IPS DF 19.7 (cell line): Measurements from ENCODE around the gene CENPL.
"Not testable (repeated sequence)": the region's sequence is repeated elsewhere in the genome, so short reads cannot be mapped to it uniquely, and the experiment has no call there.

ENCODE experiments used
- DNase-seq: peaks from one replicate; pipeline ENCODE4 v3.0.0-alpha.2; 2013; ENCODE audit warnings: low read depth, low spot score

The CENPL gene

DNA sequence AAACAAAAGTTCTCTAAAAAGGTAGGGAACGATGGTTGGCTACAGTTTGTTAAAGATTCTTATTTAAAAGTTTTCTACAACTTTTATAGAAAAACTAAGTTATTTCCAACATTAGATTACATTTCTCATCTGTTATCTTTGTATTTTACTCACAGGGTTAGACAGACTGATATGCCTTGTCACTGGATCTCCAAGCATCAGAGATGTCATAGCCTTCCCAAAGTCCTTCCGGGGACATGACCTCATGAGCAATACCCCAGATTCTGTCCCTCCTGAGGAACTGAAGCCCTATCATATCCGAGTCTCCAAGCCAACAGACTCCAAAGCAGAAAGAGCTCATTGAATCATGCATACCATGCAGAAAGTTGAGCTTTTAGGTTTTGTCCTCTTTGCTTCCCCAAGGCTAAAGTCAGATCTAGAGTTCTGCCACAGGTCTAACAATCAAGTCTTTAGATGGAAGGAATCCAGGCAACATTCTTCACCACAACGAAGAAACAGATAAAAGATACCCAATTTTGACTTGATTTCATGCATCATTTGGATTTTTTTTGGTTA is 32.8 kb upstream of the CENPL start:
- no peak for DNase-seq

DNA sequence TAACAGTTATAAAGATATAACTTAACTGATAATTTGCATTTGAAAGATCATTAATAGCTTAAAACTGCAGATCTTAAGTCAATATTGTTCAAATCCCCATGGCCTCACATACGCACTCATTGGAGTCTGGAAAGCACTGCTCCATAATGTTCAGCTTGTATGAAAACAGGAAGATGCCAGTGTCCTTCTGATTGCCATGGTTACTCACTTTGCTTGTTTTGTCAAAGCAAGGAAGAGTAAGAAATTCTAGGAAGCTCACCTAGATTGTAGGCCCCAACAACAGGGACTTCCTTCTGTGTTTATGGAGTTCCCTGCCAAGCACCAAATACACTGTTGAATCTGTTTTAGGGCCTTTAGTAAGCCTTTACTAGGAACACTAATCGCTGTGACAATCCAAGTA is 32.2 kb upstream of the CENPL start:
- no peak for DNase-seq

DNA sequence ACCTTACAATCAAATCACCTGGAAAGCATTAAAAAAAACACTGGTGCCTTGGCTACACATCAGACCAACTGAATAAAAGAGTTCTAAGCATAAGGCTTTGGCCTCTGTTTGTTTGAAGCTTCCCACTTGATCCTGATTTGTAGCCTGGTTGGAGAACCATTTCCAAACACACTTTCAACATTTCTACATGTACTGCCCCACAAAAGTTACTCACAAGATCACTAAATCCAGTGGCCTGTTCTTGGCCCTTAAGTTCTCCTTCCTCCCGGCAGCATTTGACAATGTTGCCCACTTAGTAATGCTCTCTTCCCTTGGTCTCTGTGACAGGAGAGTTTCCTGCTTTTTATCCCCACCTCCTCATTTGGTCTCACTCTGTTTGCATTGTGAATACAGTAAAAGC is 31.3 kb upstream of the CENPL start:
- DNase-seq, result no peak

DNA sequence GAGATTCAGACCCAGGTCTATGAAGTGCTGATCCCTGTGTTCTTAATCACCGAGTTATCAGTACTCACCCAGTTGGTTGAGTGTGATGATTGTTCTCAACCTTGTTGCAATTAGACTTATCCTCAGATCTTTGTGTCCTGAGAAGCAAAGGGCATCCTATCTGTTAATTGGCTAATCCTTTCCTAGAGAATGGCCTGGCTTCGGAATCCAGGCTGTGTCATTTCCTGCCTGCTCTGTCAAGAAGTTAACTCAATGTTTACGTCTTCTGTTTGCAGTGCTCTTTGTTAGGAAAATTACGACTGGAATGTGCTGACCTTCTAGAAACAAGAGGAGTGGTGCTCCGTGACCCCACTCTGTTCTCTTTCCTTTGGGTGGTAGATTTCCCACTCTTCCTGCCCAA is 28.4 kb upstream of the CENPL start:
- no peak for DNase-seq

DNA sequence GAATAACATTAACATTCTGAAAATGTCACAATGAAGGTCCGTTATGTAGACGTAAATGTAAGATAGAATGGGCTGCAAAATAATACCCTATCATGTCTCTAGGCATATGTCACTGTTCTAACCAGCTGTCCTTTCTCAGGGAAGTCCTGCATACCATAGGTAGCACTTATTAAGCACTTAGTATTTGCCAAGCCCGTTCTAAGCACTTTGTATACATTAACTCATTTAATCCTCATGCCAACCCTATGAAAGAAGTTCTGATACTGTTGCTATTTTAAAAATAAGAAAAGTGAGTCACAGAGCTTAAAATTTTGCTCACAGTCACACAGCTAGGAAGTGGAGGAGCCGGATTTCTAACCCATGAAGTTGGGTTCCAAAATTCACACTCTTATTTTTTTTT is 27.4 kb upstream of the CENPL start:
- no peak for DNase-seq

DNA sequence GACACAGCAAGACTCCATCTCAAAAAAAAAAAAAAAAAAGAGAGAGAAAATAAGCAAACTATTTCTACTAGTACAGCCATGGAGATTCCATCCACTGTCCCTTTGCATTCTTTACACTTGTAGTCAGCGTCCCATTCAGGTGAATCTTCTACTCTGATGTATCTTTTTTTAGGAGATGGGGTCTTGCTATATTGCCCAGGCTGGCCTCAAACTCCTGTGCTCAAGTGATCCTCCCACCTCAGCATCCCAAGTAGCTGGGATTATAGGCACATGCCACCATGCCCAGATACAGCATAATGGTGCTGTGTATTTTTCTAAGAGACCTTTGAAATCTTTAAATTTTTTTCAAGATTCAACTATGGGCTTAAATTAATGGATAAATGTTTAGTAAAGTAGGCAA is 8.1 kb upstream of the CENPL start:
- DNase-seq, result no peak

DNA sequence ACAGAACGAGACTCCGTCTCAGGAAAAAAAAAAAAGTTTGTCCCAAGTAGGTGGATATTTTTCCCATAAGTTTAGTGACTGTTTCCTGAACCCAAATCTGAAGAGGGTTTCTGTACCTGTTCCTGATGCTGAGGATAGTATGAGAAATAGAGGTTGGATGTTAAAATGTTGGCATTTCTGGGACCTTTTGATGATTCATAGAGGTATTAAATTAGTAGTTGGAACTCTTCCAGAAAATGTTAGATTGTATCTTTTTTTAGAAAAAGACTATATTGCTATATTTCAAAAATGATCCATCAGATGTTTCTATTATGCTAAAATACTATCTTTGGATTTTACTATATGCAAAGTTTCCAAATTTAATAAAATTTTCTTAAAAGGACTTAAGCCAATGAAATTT is 2.9 kb upstream of the CENPL start:
- no peak for DNase-seq

DNA sequence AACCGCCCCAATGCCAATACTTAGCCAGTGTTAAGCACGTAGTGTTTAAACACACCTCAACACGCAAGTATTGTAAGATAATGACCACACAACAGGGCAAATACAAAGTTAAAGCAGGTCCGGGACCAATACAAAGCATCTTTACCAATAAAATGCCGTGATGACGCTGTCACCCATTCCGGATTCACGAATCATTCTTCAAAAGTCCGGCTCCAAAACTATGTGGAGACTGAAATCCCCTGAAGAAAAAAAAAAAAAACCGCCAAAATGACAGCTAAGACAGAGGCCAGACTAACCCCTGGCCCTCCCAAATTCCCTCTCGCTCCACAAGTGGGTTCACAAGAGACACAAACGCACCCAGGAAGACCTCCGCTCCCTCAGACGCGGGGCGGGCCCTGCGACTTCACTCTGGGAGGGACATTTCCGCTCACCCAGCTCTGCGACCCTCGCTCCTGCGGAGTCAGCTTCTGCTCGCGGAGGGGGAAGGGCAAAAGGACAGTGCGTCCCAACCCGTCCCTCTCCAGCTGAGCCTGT is 835 bp downstream of the CENPL start:
- no peak for DNase-seq

DNA sequence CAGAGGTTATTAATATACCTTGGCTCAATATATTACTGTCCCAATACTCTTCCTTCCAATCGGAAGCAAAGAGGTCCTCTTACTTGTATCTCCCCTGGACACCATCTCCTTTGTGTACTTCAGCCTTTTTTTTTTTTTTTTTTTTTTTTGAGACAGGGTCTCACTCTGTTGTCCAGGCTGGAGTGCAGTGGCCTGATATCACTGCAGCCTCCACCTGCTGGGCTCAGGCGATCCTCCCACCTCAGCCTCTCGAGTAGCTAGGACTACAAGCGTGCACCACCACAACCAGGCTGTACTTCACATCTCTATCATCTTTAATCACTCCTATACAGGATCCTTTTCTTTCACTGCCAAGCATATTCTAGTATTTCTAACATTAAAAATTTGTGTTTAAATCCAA is 3.0 kb downstream of the CENPL start:
- no peak for DNase-seq

DNA sequence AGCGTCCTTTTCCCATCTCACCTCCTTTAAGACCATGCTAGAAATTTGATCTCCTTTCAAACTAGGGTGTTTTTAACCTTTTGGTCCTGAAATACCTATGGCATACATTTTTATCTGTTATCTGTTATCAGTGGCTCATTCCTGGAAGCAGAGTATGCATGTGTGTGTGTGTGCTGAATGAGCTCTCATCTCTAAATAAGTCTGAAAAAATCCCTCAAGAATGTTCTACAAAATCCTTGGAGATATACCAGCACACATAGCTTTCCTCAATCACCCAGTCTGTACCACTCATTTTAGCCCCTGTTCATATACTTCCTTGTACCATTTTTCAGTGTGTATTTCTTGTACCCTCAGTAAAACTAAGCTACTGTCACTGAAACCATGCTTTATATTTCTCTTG is 6.2 kb downstream of the CENPL start:
- DNase-seq, result no peak

DNA sequence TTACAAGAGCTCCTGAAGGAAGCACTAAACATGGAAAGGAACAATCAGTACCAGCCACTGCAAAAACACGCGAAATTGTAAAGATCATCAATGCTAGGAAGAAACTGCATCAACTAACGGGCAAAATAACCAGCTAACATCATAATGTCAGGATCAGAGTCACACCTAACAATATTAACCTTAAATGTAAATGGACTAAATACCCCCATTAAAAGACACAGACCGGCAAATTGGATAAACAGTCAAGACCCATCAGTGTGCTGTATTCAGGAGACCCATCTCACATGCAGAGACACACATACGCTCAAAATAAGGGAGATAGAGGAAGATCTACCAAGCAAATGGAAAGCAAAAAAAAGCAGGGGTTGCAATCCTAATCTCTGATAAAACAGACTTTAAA is 11.0 kb downstream of the CENPL start:
- not testable (repeated sequence) for DNase-seq

DNA sequence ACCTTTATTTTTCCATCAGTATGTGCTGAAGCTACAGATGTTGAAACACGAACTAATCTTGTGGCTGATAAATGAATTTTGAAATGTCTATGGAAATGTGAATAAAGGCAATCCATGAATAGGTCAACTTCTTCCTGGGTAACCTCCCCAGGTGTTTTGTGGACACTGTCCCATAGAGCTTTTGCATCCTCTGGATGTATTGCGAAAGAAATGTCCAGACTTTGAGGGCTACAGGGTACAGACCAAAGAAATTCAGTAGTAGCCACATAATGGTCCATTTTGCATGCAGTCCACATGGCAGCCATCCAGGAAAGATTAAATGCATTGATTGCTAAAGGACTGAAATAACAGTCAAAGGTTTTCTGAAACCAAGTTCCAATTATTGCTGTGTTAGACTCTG is 21.7 kb downstream of the CENPL start:
- DNase-seq, result no peak

DNA sequence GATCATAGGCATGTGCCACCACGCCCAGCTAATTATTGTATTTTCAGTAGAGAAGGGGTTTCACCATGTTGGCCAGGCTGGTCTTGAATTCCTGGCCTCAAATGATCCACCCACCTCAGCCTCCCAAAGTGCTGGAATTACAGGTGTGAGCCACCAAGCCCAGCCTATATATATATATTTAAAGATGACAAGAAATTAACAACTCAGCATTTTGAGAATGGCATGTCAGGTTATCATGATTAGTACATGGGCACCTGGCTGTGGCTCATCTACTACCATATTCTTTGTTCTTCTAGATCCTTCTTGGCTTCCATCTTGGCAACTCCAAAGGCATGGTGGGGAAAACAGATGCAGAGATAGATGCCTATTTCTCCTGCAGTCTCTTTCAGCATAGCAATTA is 24.7 kb downstream of the CENPL start:
- not testable (repeated sequence) for DNase-seq

DNA sequence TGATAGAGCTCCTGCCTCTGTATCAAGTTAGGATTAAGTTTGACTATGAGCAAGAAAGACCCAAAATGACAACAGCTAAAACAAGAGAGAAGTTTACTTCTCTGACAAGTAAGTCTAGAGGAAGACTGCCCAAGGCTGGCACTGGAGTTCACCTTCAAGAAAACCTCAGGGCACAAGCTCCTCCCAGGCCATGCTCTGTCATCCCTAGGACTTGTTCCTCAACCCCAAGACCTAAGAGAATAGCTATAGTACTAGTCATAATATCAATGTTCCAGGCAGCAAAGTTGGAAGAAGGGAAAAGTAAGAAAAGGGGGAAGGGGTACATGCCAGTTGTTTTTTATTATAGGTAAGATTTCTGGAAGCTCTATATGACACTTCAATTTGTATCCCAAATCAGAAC is 26.6 kb downstream of the CENPL start:
- no peak for DNase-seq

DNA sequence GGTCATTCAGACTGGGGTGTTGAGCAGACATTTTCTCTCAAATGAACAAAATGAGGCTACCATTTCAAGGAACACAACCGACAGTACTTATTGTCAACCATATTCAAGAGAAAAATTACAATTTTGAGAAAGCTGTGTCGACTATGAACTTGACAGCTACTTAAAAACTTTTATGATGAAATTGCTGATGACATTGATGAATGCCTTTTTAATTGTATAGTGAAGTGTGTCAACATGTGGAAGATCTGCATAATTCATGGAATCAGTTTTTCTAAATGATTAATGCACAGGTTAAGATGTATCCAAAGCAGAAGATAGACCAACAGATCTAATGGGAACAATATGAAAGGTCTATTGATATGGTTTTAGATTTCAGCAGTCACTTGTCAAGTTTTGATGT is 34.8 kb downstream of the CENPL start:
- DNase-seq, result no peak

DNA sequence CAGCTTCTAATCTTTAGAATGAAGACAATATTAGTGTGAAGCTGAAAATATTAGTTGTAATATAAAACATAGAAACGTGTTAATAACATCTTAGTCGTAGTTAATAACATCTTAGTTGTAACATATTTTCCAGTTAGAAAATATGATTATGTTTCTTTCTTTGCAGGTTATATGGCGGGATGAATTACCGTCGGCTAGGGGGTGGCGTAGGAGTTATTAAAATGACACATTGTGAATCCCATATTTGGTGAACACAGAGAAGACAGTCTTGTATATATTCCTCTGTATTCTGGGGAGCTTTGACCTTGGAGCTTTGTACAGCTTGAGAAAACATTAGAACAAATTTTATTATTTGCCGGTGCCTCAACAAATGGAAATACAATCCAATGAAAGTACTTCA is 39.7 kb downstream of the CENPL start:
- no peak for DNase-seq

DNA sequence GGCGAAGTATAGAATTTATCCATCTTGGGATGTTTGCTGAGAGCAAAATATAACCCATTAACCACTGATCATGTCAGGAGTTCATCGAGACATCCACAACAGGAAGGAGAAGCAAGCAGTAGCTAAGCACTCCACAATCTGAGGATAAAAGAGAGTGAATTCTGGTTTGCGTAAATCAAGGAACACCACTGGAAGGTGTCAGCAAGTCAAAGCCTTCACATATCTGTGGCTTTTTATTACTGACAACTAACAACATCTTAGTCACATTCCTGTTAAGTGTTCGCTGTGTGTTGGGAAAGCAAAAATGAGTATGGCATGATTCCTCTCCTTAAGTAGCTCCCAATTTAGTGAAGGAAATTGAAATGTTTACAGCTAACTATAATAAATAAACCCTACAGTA is 44.7 kb downstream of the CENPL start:
- DNase-seq, result no peak

DNA sequence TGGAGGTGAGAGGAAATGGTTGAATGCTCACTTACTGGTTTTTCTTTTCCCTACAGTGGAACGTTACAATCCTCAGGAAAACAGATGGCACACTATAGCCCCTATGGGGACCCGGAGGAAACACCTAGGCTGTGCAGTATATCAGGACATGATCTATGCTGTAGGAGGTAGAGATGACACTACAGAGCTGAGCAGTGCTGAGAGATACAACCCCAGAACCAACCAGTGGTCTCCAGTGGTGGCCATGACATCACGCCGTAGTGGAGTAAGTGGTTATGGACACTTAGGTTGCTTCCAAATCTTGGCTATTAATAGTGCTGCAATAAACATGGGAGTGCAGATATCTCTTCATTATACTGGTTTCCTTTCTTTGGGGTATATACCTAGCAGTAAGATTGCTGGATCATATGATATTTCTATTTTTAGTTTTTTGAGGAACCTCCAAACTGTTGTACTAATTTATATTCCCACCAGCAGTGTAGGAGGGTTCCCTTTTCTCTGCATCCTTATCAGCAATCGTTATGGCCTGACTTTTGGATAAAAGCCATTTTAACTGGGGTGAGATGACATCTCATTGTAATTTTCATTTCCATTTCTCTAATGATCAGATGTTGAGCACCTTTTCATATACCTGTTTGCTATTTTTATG is 49.0 kb downstream of the CENPL start:
- no peak for DNase-seq

DNA sequence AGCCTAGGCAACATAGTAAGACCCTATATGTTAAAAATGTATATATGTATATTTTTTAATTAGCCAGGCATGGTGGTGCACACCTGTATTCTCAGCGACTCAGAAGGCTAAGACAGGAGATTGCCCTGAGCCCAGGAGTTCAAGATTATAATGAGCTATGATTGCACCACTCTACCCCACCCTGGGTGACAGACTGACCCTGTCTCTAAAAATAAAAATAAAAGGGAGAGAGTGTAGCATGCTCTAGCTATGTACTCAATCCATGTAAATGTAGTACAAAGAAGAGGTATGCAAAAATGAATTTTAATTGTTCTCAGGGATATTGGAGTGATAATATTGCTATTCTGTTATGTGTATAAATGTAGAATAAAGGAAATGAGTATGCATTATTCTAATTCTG is 53.1 kb downstream of the CENPL start:
- DNase-seq, result no peak

DNA sequence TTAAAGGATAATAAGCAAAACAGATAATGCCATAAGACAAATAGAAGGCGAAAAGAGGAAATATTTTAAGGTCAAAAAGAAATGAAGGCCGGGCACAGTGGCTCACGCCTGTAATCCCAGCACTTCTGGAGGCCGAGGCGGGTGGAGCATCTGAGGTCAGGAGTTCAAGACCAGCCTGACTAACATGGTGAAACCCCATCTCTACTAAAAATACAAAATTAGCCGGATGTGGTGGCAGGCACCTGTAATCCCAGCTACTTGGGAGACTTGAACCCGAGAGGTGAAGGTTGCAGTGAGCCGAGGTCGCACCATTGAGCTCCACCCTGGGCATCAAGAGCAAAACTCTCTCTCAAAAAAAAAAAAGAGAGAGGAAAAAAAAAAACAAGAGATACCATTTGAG is 54.4 kb downstream of the CENPL start:
- DNase-seq, result not testable (repeated sequence)

DNA sequence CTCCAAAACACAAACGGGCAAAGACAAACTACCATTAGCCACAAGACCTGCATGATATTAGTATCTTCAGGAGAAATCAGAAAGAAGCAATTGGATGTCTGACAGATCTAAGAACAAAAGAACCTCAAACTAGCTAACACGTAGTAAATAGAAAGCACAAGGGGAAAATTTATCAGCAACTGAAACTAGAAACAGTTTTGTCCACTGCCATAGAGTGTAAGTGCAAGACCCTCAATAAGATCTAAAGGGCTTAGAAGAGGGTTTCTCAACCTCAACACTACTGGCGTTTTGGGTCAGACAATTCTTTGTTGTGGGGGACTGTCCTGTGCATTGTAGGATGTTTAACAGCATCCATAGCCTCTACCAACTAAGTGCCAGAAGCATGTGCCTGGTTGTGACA is 55.9 kb downstream of the CENPL start:
- no peak for DNase-seq

DNA sequence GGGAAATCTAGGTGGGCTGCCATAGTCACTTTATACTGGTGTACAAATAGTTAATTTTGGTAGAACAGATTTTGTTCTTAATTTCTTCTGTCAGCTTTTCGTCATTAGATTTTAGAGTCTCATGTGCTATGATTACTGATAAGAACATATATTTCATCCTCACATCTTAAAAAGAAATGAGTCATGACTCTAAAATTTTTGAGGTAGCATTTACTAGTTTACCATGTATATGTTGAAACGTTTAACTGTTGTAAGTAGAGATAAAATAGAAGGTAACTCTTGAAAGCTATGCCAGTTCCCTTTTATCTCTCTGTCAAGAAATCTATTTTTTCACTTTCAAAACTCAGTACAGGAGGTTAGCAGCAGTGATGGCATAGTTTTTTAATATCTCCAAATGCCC is 56.5 kb downstream of the CENPL start:
- no peak for DNase-seq

DNA sequence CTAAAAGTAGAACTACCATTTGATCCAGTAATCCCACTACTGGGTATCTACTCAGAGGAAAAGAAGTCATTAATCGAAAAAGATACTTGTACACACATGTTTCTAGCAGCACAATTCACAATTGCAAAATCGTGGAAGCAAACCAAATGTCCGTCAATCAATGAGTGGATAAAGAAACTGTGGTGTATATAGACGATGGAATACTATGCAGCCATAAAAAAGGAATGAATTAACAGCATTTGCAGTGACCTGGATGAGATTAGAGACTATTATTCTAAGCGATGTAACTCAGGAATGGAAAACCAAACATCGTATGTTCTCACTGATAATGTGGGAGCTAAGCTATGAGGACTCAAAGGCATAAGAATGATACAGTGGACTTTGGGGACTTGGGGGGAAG is 60.4 kb downstream of the CENPL start:
- DNase-seq, result not testable (repeated sequence)

DNA sequence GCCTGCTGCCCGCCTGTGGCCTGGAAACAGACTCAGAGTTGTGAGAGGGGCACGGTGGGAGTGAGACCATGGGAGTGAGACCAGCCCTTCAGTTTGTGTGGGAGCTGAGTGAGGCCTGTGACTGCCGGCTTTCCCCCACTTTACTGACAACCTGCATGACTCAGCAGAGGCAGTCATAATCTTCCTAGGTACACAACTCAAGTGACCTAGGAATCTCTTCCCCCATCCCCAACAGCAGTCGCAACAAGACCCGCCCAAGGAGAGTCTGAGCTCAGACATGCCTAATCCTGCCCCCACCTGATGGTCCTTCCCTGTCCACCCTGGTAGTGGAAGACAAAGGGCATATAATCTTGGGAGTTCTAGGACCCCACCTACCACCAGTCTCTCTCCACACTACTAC is 65.7 kb downstream of the CENPL start:
- no peak for DNase-seq
